HG03045 (cell line): Measurements from ENCODE around the gene GPBP1L1.
"Not testable (repeated sequence)": the region's sequence is repeated elsewhere in the genome, so short reads cannot be mapped to it uniquely, and the experiment has no call there.

Source experiments
- ATAC-seq: cut with Tn5 transposase; IDR thresholded peaks from one replicate; pipeline ENCODE4 v1.9.1; 2021; ENCODE audit warnings: mild to moderate bottlenecking, moderate library complexity; ENCODE audit not compliant: unreplicated experiment

Gene GPBP1L1

GRCh38 chr1:45596765-45597164, 89.6 kb downstream of the GPBP1L1 start:
- ATAC-seq = not testable (repeated sequence)

- ATAC-seq = no peak
Measured at GRCh38 chr1:45594412-45594811, 91.9 kb downstream of the GPBP1L1 start.

GRCh38 chr1:45589861-45590260, 96.5 kb downstream of the GPBP1L1 start:
- no peak for ATAC-seq

GRCh38 chr1:45586769-45587168, 99.6 kb downstream of the GPBP1L1 start:
- ATAC-seq = no peak

GRCh38 chr1:45585496-45586075, 100.7 kb downstream of the GPBP1L1 start:
- ATAC-seq = no peak

GRCh38 chr1:45585110-45585426, 101.3 kb downstream of the GPBP1L1 start:
- no peak for ATAC-seq

GRCh38 chr1:45584351-45585109, 101.8 kb downstream of the GPBP1L1 start:
- peak; percentile 31 for ATAC-seq

- peak; percentile 52 for ATAC-seq
Measured at GRCh38 chr1:45583666-45584350, 102.5 kb downstream of the GPBP1L1 start, which contains the start of gene NASP. NASP (plus strand) TSS chr1:45584041; CDS start chr1:45584147, 106 bp downstream.

GRCh38 chr1:45583264-45583665, 103.1 kb downstream of the GPBP1L1 start:
- ATAC-seq = peak; percentile 73
